ENCODE measurements around the gene MRPL36.

The MRPL36 gene

GRCh38 chr5:1771149-1772065, 28.2 kb downstream of the MRPL36 start:
- H3K27me3 ChIP-seq (ENCODE audit: control insufficient read depth in 1 of 2, insufficient read depth in 2 of 2, low read length in 2 of 2): peaks cover 0 to 9% of the 10 kb centered on the region in 2 donors
- no peak overlapping the region for H3K27ac ChIP-seq (ENCODE audit: low read depth, low read length)
- no peaks in the 10 kb centered on the region for H3K4me1 ChIP-seq (ENCODE audit: insufficient read depth, low read length)
- H3K9ac ChIP-seq (ENCODE audit: low read length): no peak overlapping the region
- no peaks in the 10 kb centered on the region for H3K36me3 ChIP-seq (ENCODE audit: insufficient read depth, low read length)
- H3K4me3 ChIP-seq (ENCODE audit: low read depth in 1 of 2, low read length in 2 of 2): no peak overlapping the region
- H3K9me3 ChIP-seq (ENCODE audit: low read length): no peaks in the 10 kb centered on the region

- H3K36me3 ChIP-seq (ENCODE audit: insufficient read depth, low read length): no peaks in the 10 kb centered on the region
- H3K27ac ChIP-seq (ENCODE audit: low read depth, low read length): no peak overlapping the region
- H3K27me3 ChIP-seq (ENCODE audit: control insufficient read depth in 1 of 2, insufficient read depth in 2 of 2, low read length in 2 of 2): peaks cover 0 to 9% of the 10 kb centered on the region in 2 donors
- H3K9ac ChIP-seq (ENCODE audit: low read length): no peak overlapping the region
- H3K4me3 ChIP-seq (ENCODE audit: low read depth in 1 of 2, low read length in 2 of 2): no peak overlapping the region
- no peaks in the 10 kb centered on the region for H3K4me1 ChIP-seq (ENCODE audit: insufficient read depth, low read length)
- H3K9me3 ChIP-seq (ENCODE audit: low read length): no peaks in the 10 kb centered on the region
Measured at GRCh38 chr5:1770443-1770802, 29.2 kb downstream of the MRPL36 start.

- Histone ChIP-seq H3K9ac (ENCODE audit: low read length) (no peak overlapping the region), H3K27ac (ENCODE audit: low read depth, low read length) (no peak overlapping the region), H3K9me3 (ENCODE audit: low read length) (no peaks in the 10 kb centered on the region), H3K4me1 (ENCODE audit: insufficient read depth, low read length) (no peaks in the 10 kb centered on the region), H3K4me3 (ENCODE audit: low read depth in 1 of 2, low read length in 2 of 2) (no peak overlapping the region), H3K27me3 (ENCODE audit: control insufficient read depth in 1 of 2, insufficient read depth in 2 of 2, low read length in 2 of 2) (peaks cover 0 to 9% of the 10 kb centered on the region in 2 donors), H3K36me3 (ENCODE audit: insufficient read depth, low read length) (no peaks in the 10 kb centered on the region)
Measured at GRCh38 chr5:1769752-1770442, 29.7 kb downstream of the MRPL36 start.

GRCh38 chr5:1769017-1769640, 30.5 kb downstream of the MRPL36 start:
- no peak overlapping the region for H3K4me3 ChIP-seq (ENCODE audit: low read depth in 1 of 2, low read length in 2 of 2)
- no peak overlapping the region for H3K27ac ChIP-seq (ENCODE audit: low read depth, low read length)
- H3K27me3 ChIP-seq (ENCODE audit: control insufficient read depth in 1 of 2, insufficient read depth in 2 of 2, low read length in 2 of 2): peaks cover 0 to 13% of the 10 kb centered on the region in 2 donors
- H3K9ac ChIP-seq (ENCODE audit: low read length): no peak overlapping the region
- no peaks in the 10 kb centered on the region for H3K4me1 ChIP-seq (ENCODE audit: insufficient read depth, low read length)
- H3K9me3 ChIP-seq (ENCODE audit: low read length): no peaks in the 10 kb centered on the region
- H3K36me3 ChIP-seq (ENCODE audit: insufficient read depth, low read length): no peaks in the 10 kb centered on the region

GRCh38 chr5:1768283-1769000, 31.2 kb downstream of the MRPL36 start:
- no peaks in the 10 kb centered on the region for H3K9me3 ChIP-seq (ENCODE audit: low read length)
- H3K36me3 ChIP-seq (ENCODE audit: insufficient read depth, low read length): no peaks in the 10 kb centered on the region
- peaks cover 0 to 17% of the 10 kb centered on the region in 2 donors for H3K27me3 ChIP-seq (ENCODE audit: control insufficient read depth in 1 of 2, insufficient read depth in 2 of 2, low read length in 2 of 2)
- H3K27ac ChIP-seq (ENCODE audit: low read depth, low read length): no peak overlapping the region
- H3K4me1 ChIP-seq (ENCODE audit: insufficient read depth, low read length): no peaks in the 10 kb centered on the region
- H3K4me3 ChIP-seq (ENCODE audit: low read depth in 1 of 2, low read length in 2 of 2): no peak overlapping the region
- no peak overlapping the region for H3K9ac ChIP-seq (ENCODE audit: low read length)

- Histone ChIP-seq H3K36me3 (ENCODE audit: insufficient read depth, low read length) (no peaks in the 10 kb centered on the region), H3K4me1 (ENCODE audit: insufficient read depth, low read length) (no peaks in the 10 kb centered on the region), H3K9ac (ENCODE audit: low read length) (no peak overlapping the region), H3K4me3 (ENCODE audit: low read depth in 1 of 2, low read length in 2 of 2) (no peak overlapping the region), H3K27ac (ENCODE audit: low read depth, low read length) (no peak overlapping the region), H3K27me3 (ENCODE audit: control insufficient read depth in 1 of 2, insufficient read depth in 2 of 2, low read length in 2 of 2) (peaks cover 0 to 21% of the 10 kb centered on the region in 2 donors), H3K9me3 (ENCODE audit: low read length) (no peaks in the 10 kb centered on the region)
Measured at GRCh38 chr5:1767524-1768282, 31.9 kb downstream of the MRPL36 start.

- Histone ChIP-seq H3K27ac (ENCODE audit: low read depth, low read length) (no peak overlapping the region), H3K4me3 (ENCODE audit: low read depth in 1 of 2, low read length in 2 of 2) (no peak overlapping the region), H3K27me3 (ENCODE audit: control insufficient read depth in 1 of 2, insufficient read depth in 2 of 2, low read length in 2 of 2) (peaks cover 0 to 24% of the 10 kb centered on the region in 2 donors), H3K9ac (ENCODE audit: low read length) (no peak overlapping the region), H3K9me3 (ENCODE audit: low read length) (no peaks in the 10 kb centered on the region), H3K36me3 (ENCODE audit: insufficient read depth, low read length) (no peaks in the 10 kb centered on the region), H3K4me1 (ENCODE audit: insufficient read depth, low read length) (no peaks in the 10 kb centered on the region)
Measured at GRCh38 chr5:1765880-1766235, 33.8 kb downstream of the MRPL36 start.

- Histone ChIP-seq H3K27me3 (ENCODE audit: control insufficient read depth in 1 of 2, insufficient read depth in 2 of 2, low read length in 2 of 2) (peaks cover 0 to 24% of the 10 kb centered on the region in 2 donors), H3K4me1 (ENCODE audit: insufficient read depth, low read length) (no peaks in the 10 kb centered on the region), H3K36me3 (ENCODE audit: insufficient read depth, low read length) (no peaks in the 10 kb centered on the region), H3K27ac (ENCODE audit: low read depth, low read length) (no peak overlapping the region), H3K4me3 (ENCODE audit: low read depth in 1 of 2, low read length in 2 of 2) (no peak overlapping the region), H3K9me3 (ENCODE audit: low read length) (no peaks in the 10 kb centered on the region), H3K9ac (ENCODE audit: low read length) (no peak overlapping the region)
Measured at GRCh38 chr5:1765141-1765879, 34.3 kb downstream of the MRPL36 start.

- Histone ChIP-seq H3K27ac (ENCODE audit: low read depth, low read length) (no peak overlapping the region), H3K4me1 (ENCODE audit: insufficient read depth, low read length) (no peaks in the 10 kb centered on the region), H3K36me3 (ENCODE audit: insufficient read depth, low read length) (no peaks in the 10 kb centered on the region), H3K27me3 (ENCODE audit: control insufficient read depth in 1 of 2, insufficient read depth in 2 of 2, low read length in 2 of 2) (peaks cover 0 to 24% of the 10 kb centered on the region in 2 donors), H3K4me3 (ENCODE audit: low read depth in 1 of 2, low read length in 2 of 2) (no peak overlapping the region), H3K9me3 (ENCODE audit: low read length) (no peaks in the 10 kb centered on the region), H3K9ac (ENCODE audit: low read length) (no peak overlapping the region)
Measured at GRCh38 chr5:1764606-1764960, 35.1 kb downstream of the MRPL36 start.

GRCh38 chr5:1763960-1764605, 35.6 kb downstream of the MRPL36 start:
- Histone ChIP-seq H3K4me3 (ENCODE audit: low read depth in 1 of 2, low read length in 2 of 2) (no peak overlapping the region), H3K9me3 (ENCODE audit: low read length) (no peaks in the 10 kb centered on the region), H3K27ac (ENCODE audit: low read depth, low read length) (no peak overlapping the region), H3K27me3 (ENCODE audit: control insufficient read depth in 1 of 2, insufficient read depth in 2 of 2, low read length in 2 of 2) (peaks cover 0 to 24% of the 10 kb centered on the region in 2 donors), H3K36me3 (ENCODE audit: insufficient read depth, low read length) (no peaks in the 10 kb centered on the region), H3K9ac (ENCODE audit: low read length) (no peak overlapping the region), H3K4me1 (ENCODE audit: insufficient read depth, low read length) (no peaks in the 10 kb centered on the region)
